GM23248 (cell line): Measurements from ENCODE around the gene RETSAT.

Experiments used
- EZH2 ChIP-seq: fragments of 200-600 bp; sonication (generic); IDR thresholded peaks from 2 replicates; pipeline ENCODE4 v1.6.1; 2018; ENCODE audit warnings: antibody characterized with exemption, mild to moderate bottlenecking; ENCODE audit not compliant: insufficient read depth, poor library complexity, severe bottlenecking
- EZH2phosphoT487 ChIP-seq: fragments of 200-600 bp; sonication (generic); IDR thresholded peaks from 2 replicates; pipeline ENCODE4 v1.6.1; 2018; ENCODE audit warnings: antibody characterized with exemption, moderate library complexity, mild to moderate bottlenecking, low read depth; ENCODE audit not compliant: insufficient read depth

GRCh38 chr2:85401844-85402243 lies 47.5 kb upstream of the RETSAT start:
- TF ChIP-seq EZH2 (no peak), EZH2phosphoT487 (no peak)
